Subcutaneous abdominal adipose tissue (tissue), 5 donors: ENCODE measurements around the gene PPARD.

Experiments used
- H3K27ac ChIP-seq: one replicate; pipeline ENCODE4 v1.7.0; 2013; ENCODE audit warnings: low read depth, mild to moderate bottlenecking, inconsistent platforms, low read length, moderate library complexity
- H3K27me3 ChIP-seq, 5 donors: one replicate each; pipeline ENCODE4 v1.7.0; 2013; ENCODE audit warnings: low read length in 5 of 5, inconsistent platforms in 1 of 5; ENCODE audit not compliant: control insufficient read depth in 5 of 5, insufficient read depth in 4 of 5
- H3K36me3 ChIP-seq, 5 donors: one replicate each; pipeline ENCODE4 v1.7.0; 2013; ENCODE audit warnings: low read length in 5 of 5; ENCODE audit not compliant: control insufficient read depth in 5 of 5, insufficient read depth in 5 of 5
- H3K4me1 ChIP-seq, 5 donors: one replicate each; pipeline ENCODE4 v1.7.0; 2013; ENCODE audit warnings: low read length in 5 of 5, mild to moderate bottlenecking in 3 of 5, moderate library complexity in 1 of 5; ENCODE audit not compliant: control insufficient read depth in 5 of 5, insufficient read depth in 5 of 5
- H3K4me3 ChIP-seq, 5 donors: one replicate each; pipeline ENCODE4 v1.7.0; 2013; ENCODE audit warnings: low read length in 5 of 5, low read depth in 1 of 5
- H3K9ac ChIP-seq, 5 donors: one replicate each; pipeline ENCODE4 v1.7.0; 2013; ENCODE audit warnings: low read length in 5 of 5, mild to moderate bottlenecking in 4 of 5, moderate library complexity in 3 of 5
- H3K9me3 ChIP-seq, 5 donors: one replicate each; pipeline ENCODE4 v1.7.0; 2013; ENCODE audit warnings: low read length in 5 of 5; ENCODE audit not compliant: control insufficient read depth in 5 of 5
- donor health status: healthy.
- donor health status: healthy.
- donor health status: healthy.
- donor health status: healthy.
- donor health status: healthy.

PPARD gene

DNA sequence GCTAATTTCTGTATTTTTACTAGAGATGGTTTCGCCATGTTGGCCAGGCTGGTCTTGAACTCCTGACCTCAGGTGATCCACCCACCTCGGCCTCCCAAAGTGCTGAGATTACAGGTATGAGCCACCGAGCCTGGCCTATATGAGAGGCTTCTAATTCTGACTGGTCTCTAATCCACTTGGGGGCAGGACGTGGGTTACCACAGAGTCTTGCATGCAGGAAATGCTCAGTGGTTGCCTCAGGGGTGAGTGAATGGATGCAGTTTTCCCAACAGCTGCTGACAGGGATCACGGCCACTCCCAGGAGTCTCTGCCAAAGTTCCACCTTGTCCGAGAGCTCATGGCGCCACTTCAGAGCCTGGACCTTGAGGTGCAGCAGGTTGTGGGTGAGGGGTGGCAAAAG is 103.3 kb downstream of the PPARD start:
- no peaks in the 10 kb centered on the region for H3K9me3 ChIP-seq
- H3K36me3 ChIP-seq = no peaks in the 10 kb centered on the region
- no peak overlapping the region for H3K27ac ChIP-seq
- H3K27me3 ChIP-seq = no peaks in the 10 kb centered on the region
- H3K4me1 ChIP-seq = peaks cover 0 to 6% (median 0%) of the 10 kb centered on the region in 5 donors
- no peak overlapping the region for H3K9ac ChIP-seq
- no peak overlapping the region for H3K4me3 ChIP-seq

DNA sequence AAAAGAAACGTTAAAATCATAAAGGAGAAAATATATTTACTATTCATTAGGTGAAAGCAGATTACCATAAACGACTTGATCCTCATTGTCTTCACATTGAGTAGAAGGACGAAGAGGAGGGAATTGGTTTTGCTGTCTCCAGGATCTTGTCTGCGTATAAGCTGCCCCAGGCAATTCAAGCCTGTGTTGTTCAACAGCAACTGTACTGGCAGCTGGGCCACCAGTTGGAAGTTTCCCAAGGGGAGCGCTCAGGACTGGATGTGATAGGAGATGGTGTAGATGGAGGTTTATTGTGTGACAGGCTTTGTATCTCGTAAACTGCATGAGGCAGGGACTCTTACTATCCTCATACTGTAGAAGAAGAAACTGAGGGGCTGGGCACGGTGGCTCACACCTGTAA is 105.8 kb downstream of the PPARD start:
- H3K4me1 ChIP-seq = peaks cover 0 to 24% (median 13%) of the 10 kb centered on the region in 5 donors
- H3K9ac ChIP-seq = no peak overlapping the region
- H3K27me3 ChIP-seq = no peaks in the 10 kb centered on the region
- no peak overlapping the region for H3K4me3 ChIP-seq
- no peaks in the 10 kb centered on the region for H3K36me3 ChIP-seq
- H3K9me3 ChIP-seq = no peaks in the 10 kb centered on the region
- no peak overlapping the region for H3K27ac ChIP-seq

DNA sequence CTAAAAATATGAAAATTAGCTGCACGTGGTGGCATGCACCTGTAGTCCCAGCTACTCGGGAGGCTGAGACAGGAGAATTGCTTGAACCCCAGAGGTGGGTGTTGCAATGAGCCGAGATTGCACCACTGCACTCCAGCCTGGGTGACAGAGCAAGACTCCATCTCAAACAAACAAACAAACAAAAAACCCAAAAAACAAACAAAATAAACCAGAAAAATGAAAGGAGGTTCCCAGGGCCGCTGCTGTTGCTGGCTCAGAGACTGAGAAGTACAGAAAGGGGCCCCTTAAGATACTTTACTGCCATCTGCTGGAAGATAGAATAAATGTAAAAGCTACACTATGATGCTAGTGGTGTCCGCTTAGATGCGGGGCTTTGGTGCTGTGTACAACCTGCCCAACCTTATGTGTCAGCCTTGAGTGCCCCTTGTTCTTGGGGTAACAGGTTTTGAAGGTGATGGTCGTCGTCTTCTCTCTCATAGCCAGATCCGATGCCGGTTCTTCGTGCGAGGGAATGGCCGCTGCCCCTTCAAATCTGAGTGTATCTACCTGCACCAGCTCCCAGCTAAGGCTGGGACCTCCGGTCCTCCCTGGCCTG is 107.0 kb downstream of the PPARD start:
- H3K27me3 ChIP-seq = no peaks in the 10 kb centered on the region
- H3K9me3 ChIP-seq = no peaks in the 10 kb centered on the region
- no peak overlapping the region for H3K27ac ChIP-seq
- H3K9ac ChIP-seq = no peak overlapping the region
- H3K4me3 ChIP-seq = no peak overlapping the region
- peaks cover 0 to 34% (median 22%) of the 10 kb centered on the region in 5 donors for H3K4me1 ChIP-seq
- no peaks in the 10 kb centered on the region for H3K36me3 ChIP-seq

DNA sequence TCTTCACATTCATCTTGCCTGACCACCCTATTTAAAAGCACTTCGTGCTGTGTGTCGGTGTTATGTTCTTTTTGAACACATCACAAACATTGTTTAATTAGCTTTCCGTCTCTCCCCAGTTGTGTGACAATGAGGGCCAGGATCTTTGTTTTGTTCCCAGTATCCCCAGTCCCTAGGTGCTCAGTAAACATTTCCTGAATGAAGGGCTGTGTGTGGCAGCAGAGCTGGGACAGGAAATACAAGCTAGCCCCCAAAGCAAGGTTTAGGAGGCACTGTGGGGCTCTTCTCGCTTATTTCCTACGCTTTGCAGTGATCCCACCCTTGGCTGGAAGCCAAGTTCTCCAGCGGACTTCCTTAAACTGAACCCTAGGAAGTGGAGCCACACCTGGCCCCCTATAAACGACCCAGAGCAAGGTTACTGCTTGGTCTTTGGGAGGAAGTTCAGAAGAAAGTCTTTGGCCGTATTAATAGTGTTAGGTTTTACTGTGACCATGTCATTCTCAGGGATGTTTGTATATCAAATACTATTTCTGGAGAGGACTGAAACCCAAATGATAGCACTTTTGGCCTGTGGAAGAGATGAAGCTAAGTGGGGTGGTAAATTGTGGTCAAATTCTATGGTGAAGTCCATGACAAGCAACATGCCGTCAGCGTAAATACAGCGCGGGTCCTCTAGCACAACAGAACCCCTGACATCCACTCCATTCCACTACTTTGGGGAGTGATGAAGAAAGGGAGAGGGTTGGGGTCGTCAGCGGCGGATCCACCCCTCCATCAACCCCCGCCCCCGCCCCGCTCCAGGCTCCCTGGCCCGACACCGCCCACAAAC is 109.2 kb downstream of the PPARD start:
- H3K27ac ChIP-seq = peak overlapping the region; percentile 46
- no peaks in the 10 kb centered on the region for H3K9me3 ChIP-seq
- no peaks in the 10 kb centered on the region for H3K27me3 ChIP-seq
- peaks cover 0 to 3% (median 0%) of the 10 kb centered on the region in 5 donors for H3K36me3 ChIP-seq
- peaks cover 0 to 40% (median 29%) of the 10 kb centered on the region in 5 donors for H3K4me1 ChIP-seq
- peak overlapping the region; percentile 49 to 77 (median 63) for H3K4me3 ChIP-seq
- peak overlapping the region in 2 of 5 donors; percentile 13 to 30 for H3K9ac ChIP-seq

DNA sequence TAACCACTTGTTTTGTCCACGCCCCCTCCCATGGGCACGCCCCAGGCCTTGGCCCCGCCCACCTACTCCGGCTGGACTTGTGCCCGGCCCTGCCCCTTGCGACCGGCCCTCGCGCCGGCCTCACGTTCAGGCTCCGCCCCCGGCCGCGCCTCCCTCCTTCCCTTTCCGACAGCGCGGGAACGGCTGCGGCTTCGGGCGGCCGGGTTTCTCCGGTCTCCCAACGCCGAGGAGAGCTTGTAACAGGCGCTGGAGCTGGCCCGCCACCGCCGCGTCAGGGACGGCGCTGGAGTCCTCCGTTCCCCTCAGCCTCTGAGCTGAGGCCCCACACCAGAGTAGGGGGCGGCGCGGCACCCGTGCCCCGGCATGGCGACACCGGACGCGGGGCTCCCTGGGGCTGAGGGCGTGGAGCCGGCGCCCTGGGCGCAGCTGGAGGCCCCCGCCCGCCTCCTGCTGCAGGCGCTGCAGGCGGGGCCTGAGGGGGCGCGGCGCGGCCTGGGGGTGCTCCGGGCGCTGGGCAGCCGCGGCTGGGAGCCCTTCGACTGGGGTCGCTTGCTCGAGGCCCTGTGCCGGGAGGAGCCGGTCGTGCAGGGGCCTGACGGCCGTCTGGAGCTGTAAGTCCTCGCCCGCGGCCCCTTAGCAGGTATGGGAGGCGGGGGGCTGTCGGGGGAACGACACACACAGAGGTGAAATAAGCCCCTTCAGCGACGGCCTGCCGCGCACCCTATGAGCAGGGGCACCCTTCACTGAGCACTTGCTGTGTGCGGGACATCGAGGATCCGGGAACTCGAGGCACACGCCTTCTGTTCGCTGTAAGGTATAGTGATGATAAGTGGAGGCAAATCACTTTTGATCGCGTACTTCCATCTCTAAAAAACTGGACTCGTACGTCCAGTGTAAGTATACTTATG is 110.1 kb downstream of the PPARD start, which contains the start of gene FANCE:
TSS of gene FANCE (plus strand) at position 156 of the 908 bp plus-strand sequence. CDS start at position 364, 208 bp downstream.
- H3K4me3 ChIP-seq = peak within 1 kb of the TSS; percentile 56 to 77 (median 70)
- no peaks in the 10 kb centered on the region for H3K9me3 ChIP-seq
- peak within 1 kb of the TSS; percentile 46 for H3K27ac ChIP-seq
- H3K27me3 ChIP-seq = no peaks in the 10 kb centered on the region
- H3K9ac ChIP-seq = peak within 1 kb of the TSS in 4 of 5 donors; percentile 53 to 66 (median 65)
- H3K4me1 ChIP-seq = peaks cover 0 to 34% (median 29%) of the 10 kb centered on the region in 5 donors
- peaks cover 0 to 4% (median 1%) of the 10 kb centered on the region in 5 donors for H3K36me3 ChIP-seq

DNA sequence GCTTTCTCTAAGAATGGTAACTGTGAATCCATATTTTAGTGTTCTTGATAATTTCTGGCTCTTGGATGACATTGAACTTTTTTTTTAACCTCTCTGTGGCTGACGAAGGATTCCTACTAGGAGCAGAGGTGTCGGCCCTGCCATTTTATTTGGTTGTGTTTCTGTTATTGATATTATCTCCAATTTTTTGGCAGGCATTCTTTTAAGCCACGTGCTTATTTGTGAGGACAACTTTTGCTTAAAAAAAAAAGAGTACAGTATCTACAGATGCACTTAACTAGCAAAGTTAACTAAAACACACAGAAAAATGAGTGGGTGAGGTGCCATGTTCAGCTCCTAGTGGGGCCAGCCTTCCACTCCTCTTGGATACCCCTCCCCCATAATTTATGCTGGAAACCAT is 110.9 kb downstream of the PPARD start:
- Histone ChIP-seq H3K27ac (peak overlapping the region; percentile 16), H3K27me3 (no peaks in the 10 kb centered on the region), H3K4me3 (peak overlapping the region; percentile 56 to 77 (median 70)), H3K4me1 (peaks cover 0 to 34% (median 29%) of the 10 kb centered on the region in 5 donors), H3K9ac (peak overlapping the region in 3 of 5 donors; percentile 53 to 66 (median 64)), H3K9me3 (no peaks in the 10 kb centered on the region), H3K36me3 (peaks cover 0 to 8% (median 5%) of the 10 kb centered on the region in 5 donors)

DNA sequence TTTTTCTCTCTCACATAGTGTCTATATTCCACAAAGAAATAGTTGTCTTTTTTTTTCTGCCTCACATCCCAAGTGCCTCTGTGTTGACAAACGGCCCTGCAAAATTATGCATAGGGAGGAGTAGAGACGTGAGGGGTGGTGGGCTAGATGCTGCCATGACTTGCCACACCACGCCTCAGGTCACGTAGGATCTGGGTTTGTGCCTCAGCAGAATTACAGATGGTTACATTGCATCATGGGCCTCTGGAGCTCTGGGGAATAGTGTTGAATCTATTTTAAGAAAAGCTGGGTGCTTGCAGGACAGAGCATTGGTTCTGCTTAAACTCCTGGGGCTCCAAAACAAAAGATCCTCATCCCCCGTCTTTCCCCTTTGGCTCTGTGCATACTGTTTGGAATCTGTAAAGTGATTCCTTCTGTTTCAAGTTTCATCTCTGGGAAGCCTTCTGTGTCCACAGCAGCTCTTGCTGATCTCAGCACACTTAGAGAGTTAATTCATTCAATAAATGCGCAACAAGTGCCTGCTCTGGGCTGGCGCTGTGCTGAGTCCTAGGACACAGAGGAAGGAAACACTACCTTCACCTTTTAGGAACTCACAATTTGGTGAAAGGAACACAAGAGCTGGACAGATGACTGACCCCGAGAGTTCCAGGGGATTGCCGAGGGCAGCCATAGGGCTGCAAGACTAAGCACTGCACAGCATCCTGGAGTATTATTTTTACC is 112.2 kb downstream of the PPARD start:
- Histone ChIP-seq H3K36me3 (peaks cover 0 to 13% (median 9%) of the 10 kb centered on the region in 5 donors), H3K9ac (peak overlapping the region in 1 of 5 donors; percentile 13), H3K9me3 (no peaks in the 10 kb centered on the region), H3K27me3 (no peaks in the 10 kb centered on the region), H3K4me3 (peak overlapping the region in 1 of 5 donors; percentile 33), H3K4me1 (peaks cover 0 to 34% (median 29%) of the 10 kb centered on the region in 5 donors), H3K27ac (peak overlapping the region; percentile 42)

DNA sequence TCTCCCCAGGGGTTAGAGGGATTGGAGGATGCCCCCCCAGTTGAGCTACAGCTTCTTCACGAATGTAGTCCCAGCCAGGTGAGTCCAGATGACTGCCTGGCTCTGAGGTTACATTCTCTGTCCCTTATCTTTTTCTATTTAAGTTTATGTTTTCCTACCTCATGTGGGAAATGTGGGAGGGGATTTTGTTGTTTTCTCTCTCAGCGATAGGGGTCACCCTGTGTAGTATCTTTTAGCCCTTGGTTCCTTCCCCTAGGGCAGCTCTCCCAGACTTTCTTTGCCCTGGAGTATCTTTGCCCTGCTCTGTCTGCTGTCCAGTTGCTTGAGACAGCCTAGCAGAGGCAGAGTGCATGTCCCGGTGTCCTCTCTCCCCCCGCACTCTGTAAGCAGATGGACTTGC is 115.5 kb downstream of the PPARD start:
- no peak overlapping the region for H3K9ac ChIP-seq
- H3K27ac ChIP-seq = no peak overlapping the region
- H3K4me3 ChIP-seq = no peak overlapping the region
- H3K4me1 ChIP-seq = peaks cover 0 to 22% (median 19%) of the 10 kb centered on the region in 5 donors
- no peaks in the 10 kb centered on the region for H3K27me3 ChIP-seq
- H3K36me3 ChIP-seq = peaks cover 0 to 24% (median 11%) of the 10 kb centered on the region in 5 donors
- H3K9me3 ChIP-seq = no peaks in the 10 kb centered on the region

DNA sequence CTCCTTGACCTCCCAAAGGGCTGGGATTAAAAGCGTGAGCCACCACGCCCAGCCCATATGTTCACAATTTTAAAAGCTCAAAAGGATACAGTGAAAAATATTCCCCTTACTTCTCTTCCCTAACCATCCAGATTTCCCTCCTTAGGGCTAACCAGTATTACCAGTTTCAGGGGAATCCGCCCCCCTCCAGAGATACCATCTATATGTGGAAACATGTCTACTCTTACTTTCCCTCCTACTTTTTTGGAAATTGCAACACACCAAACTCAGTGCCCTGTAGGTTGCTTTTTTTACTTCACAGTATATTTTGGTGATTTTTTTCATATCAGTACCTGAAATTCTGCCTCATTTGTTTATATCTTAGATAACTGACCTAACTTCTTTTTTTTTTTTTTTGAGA is 118.9 kb downstream of the PPARD start:
- Histone ChIP-seq H3K27ac (no peak overlapping the region), H3K36me3 (peaks cover 0 to 33% (median 19%) of the 10 kb centered on the region in 5 donors), H3K4me1 (no peaks in the 10 kb centered on the region), H3K9ac (no peak overlapping the region), H3K27me3 (no peaks in the 10 kb centered on the region), H3K4me3 (no peak overlapping the region), H3K9me3 (no peaks in the 10 kb centered on the region)
